CD4-positive, alpha-beta T cell treated with Interleukin-6 for 4 hours (primary cell): ENCODE measurements around the gene MAPT.

Experiments
- DNase-seq: peaks from one replicate; pipeline ENCODE4 v3.0.0-alpha.2; 2020; ENCODE audit warnings: mixed read lengths

The MAPT gene

DNA sequence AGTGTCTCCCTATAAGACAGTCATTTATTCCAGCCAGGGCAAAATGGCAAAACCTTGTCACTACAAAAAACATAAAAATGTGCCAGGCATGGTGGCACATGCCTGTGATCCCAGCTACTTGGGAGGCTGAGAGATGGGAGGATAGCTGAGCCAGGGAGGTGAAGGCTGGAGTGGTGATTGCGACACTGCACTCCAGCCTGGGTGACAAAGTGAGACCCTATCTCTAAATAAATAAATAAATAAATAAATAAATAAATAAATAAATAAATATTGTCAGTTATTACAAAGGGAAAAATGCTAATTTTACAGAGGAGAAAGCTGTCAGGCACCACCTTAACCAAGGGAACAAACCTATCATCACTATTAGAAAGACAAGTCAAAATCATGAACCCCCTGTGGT lies 180.2 kb downstream of the MAPT start:
- DNase-seq: no peak
